T follicular helper cell (primary cell): ENCODE measurements around the gene CBFA2T2.
"Not testable (repeated sequence)": the region's sequence is repeated elsewhere in the genome, so short reads cannot be mapped to it uniquely, and the experiment has no call there.

Experiments
- DNase-seq: peaks from one replicate; pipeline ENCODE4 v3.0.0-alpha.2; 2020; ENCODE audit warnings: low read depth

CBFA2T2 gene

DNA sequence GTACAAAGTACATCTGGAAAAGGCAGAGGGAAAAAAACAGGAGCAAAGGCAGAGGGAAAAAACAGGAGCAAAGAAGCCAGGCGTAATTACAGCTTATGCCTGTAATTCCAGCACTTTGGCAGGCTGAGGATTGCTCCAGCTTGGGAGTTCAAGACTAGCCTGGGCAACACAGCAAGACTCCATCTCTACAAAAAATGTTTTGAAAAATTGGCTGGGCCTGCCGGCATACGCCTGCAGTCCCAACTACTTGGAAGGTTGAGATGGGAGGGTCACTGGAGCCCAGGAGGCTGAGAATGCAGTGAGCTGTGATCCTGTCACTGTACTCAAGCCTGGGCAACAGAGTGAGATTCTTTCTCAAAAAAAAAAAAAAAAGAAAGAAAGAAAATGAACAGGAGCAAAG lies 19.0 kb upstream of the CBFA2T2 start:
- no peak for DNase-seq

DNA sequence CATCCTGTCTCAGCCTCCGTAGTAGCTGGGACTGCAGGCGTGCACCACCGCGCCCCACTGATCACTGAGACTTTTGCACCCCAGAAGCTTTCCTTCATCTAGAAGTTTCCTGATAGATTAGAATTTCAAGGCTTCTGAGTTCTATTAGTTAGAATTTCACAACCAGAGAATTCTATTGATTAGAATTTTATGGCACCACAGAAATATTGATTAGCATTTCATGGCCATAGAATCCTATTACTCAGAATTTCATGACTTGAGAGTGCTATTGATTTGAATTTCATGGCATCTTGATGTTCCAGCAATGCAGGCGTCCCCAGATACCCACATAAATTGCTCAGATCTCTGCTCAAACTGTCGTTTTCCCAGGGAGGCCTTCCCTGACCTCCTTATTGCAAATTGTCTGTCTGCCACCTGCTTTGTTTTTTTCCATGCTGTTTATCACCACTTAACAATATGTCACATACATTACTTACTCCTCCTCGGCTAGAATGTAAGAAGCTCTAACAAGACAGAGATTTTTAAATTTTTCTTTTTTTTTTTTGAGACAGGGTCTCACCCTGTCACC lies 16.9 kb upstream of the CBFA2T2 start:
- DNase-seq, result no peak

DNA sequence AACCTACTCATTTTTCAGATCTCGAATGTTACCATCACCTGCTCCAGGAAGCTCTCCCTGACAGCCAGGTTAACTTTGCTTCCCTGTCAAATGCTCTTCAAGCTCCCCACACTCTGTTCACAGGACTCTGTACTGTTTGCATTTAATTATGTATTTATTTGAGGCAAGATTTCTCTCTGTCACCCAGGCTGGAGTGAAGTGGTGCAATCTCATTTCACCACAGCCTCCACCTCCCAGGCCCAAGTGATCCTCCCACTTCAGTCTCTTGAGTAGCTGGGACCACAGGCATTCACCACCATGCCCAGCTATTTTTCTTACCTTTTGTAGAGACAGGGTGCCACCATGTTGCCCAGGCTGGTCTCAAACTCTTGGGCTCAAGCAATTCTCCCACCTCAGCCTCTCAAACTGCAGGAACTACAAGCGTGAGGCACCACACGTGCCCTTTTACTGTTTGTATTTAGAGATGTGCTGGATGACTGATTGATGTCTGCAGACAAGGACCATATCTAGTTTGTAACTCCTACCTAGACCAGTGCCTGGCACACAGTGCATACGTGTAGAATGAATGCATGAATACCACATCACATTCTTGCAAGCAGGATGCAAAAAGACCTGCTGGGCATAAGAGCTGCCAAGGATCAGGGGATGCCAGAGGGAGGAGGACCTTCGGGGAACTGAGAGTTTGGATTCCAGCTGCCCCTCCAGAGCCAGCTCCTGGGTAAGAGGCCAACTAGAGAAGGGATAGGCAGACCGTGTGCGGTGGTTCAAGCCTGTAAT lies 15.6 kb upstream of the CBFA2T2 start:
- no peak for DNase-seq

DNA sequence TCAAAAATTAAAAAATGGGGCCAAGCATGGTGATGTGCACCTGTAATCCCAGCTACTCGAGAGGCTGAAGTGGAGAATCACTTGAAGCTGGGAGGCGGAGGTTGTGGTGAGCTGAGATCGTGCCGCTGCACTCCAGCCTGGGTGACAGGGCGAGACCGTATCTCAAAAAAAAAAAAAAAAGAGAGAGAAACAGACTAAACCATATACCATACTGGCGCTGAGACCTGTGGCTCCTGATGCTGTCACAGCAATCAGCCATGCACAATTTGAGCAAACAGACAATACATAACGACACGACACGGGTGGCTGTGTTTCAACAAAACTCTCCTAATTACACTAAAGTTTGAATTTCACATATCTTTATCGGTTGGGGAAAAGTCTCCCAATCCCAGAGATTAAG lies 14.9 kb upstream of the CBFA2T2 start:
- DNase-seq, result no peak

DNA sequence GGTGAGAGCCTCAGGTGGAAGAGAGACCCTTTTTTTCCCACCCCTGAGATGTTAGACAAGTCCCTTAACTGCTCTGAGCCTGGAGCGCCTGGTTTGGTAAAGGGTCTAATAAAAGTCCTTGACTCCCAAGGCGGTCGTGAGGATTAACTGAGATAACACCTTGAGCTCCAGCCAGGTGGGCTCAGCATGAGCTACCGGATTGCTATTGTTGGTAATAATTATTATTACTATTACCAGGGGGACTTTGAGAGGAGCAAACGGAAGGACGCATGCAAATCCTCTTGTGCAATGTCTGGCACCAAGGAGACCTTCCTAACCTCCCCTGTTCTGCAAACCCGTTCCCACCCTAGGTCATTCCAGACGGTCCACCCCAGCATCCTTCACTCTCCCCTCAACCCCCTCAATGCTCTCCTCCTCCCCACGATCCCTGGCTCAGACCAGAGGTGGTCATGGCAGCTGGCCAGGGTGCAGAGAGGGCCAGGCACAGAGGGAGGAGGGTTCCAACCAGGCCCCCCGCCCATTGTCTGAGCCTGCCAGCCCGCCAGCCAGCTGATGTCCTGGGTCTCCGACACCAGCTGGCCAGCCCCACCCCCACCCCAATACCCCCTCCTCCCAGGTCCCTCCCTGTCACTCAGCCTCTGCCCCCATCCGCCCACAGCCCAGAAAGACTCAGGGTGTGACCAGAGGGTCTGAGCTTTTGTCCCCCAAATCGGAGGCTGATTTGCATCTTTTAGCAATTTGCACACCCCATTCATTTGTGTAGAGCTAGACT lies 14.3 kb upstream of the CBFA2T2 start:
- DNase-seq, result no peak

DNA sequence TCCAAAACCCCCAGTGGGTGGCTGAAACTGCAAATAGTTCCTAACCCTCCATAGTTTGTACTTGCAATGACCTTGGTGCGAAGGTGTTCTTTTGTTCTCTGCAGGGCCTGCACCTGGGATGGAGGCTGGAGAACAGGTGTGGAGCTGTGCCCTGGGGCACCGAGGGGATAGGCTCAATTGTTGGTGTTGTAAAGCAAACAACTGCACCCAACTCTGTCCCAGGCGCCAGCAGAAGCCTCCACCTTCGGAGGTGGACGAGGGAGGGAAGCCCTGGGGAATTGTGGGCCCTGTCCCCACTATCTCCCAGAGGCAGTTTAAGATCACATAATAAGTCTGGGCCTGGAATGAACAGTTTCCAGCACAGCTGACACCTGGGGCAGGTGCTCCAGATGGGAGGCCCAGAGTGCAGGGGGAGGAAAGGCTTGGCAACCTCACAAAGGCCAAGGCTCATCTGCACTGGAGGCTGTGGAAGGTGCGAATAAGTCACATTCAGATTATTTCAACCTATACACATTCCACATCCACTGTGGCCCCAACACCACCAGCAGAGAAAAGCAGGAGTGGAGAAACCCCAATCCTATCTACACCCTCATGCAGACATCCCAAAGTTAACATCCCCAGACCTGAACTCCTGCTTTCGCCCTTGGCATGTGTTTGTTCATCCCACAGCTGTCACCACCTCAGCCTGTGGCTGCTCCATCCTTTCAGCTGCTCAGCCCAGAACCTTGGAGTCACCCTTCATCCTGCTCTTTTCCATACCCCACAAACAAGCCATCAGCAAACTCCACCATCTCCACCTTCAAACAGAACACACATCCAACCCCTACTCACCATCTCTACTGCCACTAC lies 12.3 kb upstream of the CBFA2T2 start:
- DNase-seq, result no peak

DNA sequence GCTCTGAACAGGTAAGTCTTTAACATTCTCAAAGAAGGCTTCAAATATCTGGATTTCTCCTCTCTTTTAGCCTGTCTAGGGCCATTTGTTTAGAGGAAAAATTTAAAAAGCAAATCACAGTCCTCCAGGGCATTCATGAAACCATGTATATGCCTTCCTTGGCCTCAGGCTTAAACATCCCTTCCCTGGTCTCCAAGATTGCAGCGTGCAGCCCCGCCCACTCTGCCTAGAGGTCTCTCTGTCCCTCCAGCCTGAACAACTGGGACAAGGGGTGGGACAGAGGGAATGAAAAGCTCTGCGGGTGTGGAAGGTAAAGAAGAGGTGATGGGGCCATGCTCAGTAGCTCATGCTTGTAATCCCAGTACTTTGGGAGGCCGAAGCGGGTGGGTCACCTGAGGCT lies 9.8 kb upstream of the CBFA2T2 start:
- DNase-seq, result no peak

DNA sequence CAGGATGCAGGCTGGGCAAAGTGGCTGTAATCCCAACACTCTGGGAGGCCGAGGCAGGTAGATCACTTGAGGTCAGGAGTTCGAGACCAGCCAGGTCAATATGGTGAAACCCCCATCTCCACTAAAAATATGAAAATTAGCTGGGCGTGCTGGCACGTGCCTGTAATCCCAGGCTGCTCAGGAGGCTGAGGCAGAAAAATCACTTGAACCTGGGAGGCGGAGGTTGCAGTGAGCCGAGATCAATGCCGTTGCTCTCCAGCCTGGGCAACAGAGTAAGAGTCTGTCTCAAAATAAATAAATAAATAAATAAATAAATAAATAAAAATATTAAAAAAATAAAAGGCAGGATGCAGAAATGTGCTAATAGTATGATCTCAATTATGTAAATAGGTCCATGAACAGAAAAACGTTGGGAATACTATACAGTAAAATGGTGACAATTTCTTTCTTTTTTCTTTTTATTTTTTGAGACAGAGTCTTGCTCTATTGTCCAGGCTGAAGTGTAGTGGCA lies 8.4 kb upstream of the CBFA2T2 start:
- no peak for DNase-seq

DNA sequence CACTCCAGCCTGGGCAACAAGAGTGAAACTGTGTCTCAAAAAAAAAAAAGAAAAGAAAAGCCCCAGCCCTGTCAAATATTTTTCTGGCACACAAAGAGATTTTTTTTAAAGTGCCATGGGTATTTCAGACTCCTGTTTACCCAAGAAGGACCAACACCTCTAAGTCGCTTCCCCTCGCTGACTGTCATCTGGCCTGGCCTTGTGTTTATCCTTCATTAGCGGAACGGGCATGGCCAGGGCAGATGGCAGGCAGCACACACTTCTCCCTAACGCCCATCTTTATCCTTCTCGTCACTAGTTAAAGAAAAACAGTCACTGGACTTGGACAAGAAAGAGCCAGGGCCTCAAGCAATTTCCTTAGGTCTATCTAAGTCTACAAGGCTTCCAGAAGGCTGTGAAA lies 7.3 kb upstream of the CBFA2T2 start:
- DNase-seq, result no peak

DNA sequence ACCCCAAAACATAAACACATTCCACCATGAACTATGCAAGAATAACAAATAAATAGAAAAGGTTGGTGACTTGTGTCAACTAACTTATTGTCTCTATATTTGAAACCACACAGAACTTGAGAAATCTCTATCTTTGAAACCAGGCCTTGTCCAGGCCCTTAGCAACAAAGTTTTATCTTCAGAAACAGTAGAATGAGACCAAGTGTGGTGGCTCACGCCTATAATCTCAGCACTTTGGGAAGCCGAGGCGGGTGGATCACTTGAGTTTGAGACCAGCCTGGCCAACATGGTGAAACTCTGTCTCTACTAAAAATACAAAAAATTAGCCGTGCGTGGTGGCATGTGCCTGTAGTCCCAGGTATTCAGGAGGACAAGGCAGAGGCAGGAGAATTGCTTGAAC lies 6.7 kb upstream of the CBFA2T2 start:
- not testable (repeated sequence) for DNase-seq

DNA sequence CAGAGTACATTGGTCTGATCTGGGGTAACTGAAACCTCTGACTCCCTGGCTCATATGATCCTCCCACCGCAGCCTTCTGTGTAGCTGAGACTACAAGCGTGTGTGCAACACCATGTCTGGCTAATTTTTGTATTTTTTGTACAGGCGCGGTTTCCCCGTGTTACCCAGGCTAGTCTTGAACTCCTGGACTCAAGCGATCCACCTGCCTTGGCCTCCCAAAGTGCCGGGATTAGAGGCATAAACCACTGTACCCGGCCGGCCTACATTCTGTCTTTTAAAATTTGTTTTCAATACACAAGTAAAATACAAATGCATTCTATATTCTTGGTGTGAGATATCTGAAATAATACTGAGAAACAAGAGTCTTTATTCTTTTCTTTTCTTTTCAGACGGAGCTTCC lies 1.7 kb upstream of the CBFA2T2 start:
- DNase-seq, result no peak

DNA sequence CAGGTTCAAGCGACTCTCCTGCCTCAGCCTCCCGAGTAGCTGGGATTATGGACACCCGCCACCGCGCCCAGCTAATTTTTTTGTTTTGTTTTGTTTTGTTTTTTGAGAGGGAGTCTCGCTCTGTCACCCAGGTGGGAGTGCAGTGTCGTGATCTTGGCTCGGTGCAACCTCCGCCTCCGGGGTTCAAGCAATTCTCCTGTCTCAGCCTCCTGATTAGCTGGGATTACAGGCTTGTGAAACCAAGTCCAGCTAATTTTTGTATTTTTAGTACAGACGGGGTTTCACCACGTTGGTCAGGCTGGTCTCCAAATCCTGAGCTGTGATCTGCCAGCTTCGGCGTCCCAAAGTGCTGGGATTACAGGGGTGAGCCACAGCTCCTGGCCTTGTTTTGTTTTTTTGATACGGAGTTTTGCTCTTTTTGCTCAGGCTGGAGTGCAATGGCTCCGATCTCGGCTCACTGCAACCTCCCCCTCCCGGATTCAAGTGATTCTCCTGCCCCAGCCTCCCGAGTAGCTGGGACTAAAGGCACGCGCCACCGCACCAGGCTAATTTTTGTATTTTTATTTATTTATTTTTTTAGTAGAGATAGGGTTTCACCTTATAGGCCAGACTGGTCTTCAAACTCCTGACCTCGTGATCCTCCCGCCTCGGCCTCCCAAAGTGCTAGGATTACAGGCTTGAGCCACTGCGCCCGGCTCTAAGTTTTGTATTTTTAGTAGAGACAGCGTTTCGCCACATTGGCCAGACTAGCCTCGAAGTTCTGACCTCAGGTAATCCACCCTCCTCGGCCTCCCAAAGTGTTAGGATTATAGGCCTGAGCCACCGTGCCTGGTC lies 1.0 kb upstream of the CBFA2T2 start:
- not testable (repeated sequence) for DNase-seq

DNA sequence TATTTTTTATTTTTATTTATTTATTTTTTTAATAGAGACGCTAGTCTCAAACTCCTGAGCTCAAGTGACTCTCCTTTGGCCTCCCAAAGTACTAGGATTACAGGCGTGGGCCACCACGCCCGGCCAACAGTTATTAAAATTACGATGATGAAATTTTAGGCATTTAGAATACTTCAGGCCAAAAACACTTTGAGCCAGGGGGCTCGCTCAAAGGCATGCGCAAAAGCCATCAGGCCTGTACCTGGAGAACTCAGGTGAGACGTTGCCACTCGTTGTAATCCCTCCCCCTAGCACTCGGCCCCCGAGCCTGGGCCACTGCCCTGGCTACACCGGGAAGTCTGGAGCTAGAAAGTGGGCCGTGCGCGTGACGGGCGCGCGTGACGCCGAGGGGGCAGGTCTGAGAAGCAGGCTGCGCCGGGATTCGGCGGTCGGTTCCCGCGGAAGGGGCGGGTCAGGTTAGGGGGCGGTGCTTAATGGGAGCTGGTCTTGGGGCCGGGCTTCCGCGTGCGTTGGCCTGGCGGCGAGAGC lies 337 bp upstream of the CBFA2T2 start:
- DNase-seq, result peak; percentile 98

DNA sequence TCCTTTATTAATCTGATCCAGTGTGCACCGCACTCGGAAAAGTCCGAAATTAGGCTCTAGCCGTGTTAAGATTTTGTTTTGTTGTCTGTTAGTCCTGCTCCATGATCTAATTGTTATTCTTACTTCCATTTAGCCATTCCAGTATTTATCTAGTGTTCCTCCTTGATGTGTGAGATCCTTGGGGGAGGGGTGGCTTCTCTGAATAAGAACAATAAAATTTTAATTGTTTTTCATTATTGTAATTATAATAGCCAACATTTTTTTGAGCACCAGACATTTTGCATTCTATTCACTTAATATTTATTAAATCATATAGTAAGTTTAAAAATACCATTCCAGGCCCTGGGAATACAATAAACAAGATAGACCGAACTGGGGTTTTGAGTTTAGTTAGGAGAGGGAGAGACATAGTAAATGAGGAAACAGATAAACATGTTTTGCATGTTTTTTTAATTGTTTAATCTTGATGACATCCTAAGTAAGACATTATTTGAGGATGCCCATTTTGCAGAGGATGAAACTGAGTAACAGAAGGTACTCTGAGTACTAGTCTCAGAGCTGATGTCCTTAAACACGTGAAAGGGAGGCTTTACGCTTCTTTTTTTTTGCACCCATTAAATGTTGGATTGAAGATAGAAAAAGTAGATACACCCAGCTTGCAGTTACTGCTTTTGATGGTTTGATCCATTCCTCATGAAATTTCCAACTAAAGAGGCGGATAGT lies 1.2 kb downstream of the CBFA2T2 start:
- no peak for DNase-seq

DNA sequence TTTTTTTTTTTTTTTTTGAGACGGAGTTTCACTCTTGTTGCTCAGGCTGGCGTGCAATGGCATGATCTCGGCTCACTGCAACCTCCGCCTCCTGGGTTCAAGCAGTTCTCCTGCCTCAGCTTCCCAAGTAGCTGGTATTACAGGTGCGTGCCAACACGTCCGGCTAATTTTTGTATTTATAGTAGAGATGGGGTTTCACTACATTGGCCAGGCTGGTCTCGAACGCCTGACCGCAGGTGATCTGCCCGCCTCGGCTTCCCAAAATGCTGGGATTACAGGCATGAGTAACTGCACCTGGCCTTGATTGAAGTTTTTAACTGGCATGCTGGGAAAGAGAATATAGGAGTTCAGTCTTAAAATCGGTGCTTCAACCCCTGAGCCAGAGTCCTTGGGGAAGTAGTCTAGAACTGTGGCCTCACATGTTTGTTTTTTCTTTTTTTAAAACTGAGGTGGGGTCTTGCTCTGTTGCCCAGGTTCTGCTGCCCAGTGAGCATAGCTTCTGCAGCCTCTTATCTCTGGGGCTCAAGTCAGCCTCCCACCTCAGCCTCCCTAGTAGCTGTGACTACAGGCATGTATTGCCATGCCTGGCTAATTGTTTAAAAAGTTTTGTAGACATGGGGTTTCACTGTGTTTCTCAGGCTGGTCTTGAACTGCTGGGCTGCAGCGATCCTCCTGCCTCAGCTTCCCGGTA lies 3.3 kb downstream of the CBFA2T2 start:
- DNase-seq, result no peak

DNA sequence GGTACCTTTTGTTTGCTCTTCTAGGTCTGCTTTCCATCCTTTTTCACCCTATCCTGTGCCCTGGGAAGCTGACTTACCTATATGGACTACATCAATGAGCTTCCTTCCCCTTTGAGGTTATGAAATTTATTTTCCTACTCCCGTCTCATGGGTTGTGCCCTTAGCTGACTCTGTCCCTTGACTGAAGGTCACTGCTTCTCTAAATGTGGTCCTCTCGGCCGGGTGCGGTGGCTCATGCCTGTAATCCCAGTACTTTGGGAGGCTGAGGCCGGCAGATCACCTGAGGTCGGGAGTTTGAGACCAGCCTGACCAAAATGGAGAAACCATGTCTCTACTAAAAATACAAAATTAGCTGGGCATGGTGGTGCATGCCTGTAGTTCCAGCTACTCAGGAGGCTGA lies 6.9 kb downstream of the CBFA2T2 start:
- not testable (repeated sequence) for DNase-seq

DNA sequence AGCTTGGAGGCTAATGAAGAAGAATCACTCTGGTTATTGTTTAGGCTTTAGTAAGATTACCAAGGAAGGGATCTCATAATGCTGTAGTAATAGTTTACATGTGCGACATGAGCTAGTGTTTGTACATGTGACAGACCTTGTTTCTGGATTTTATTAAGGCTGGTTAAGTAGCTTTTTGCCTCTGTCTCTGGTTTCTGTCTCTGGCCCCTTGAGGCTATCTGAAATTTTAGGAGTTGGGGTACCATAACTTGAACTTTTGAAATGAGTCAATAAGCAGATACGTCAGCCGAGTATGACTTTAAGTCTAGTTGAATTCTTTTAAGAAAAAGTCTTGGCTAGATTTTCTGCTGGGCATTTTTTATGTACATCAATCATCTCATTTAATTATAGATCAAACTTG lies 9.5 kb downstream of the CBFA2T2 start:
- no peak for DNase-seq

DNA sequence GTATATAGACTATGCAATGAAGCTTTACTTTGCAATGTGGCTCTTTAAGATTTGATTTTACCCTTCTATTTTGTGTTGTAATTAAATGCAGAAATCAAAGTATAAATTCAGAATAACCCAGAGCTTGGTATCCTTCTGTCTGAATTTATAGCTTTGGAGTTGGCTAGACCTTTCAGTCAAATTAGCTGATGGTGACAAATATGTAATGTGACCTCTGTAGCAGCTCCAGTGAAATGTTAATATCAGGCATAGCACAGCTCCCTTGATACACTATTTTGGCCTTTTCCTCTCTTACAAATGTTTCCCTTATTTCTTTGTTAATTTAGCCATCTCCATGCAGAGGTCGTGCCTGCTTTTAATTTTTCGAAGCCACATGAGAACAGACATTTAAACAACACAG lies 11.1 kb downstream of the CBFA2T2 start:
- no peak for DNase-seq

DNA sequence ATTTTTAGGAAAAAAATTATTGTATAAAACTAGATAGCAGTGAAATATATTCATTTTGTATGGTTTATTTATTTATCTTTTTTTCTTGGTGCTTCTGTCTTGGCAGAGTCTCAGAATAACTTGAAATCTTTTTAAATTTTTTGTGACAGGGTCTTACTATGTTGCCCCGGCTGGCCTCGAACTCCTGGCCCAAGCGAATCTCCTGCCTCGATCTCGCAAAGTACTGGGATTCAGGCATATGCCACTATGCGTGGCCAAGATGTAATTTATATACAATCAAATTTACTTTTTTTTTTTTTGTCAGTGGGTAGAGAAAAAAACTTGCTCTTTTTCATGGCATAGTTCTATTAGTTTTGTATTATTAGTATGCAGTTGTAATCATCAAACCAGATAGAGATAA lies 13.7 kb downstream of the CBFA2T2 start:
- DNase-seq, result no peak

DNA sequence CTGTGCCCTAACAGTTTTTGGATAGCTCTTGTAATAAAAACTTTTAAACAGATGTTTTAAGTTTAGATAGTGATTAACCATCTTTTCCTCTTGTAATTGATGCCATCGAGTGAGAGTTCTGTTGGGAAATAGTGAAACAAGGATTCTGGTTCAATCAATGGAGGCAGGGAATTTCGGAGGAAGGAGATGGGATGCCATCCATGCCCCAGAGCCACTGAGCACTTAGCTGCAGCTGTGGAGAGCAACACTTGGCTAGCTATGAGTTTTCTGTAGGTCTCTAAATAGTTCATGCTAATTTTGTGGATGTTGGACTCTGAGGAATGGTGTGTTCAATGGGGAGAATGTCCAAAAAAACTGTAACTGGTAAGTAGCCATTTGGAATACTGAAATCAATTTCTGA lies 16.7 kb downstream of the CBFA2T2 start:
- DNase-seq, result no peak
